Stimulated activated CD4-positive, alpha-beta T cell treated with anti-CD3 and anti-CD28 coated beads, Interleukin-4, amount 100 ng/mL, for 24 hours (primary cell): ENCODE measurements around the gene PODXL.

Experiments
- DNase-seq: peaks from one replicate; pipeline ENCODE4 v3.0.0-alpha.2; 2020

The PODXL gene

DNA sequence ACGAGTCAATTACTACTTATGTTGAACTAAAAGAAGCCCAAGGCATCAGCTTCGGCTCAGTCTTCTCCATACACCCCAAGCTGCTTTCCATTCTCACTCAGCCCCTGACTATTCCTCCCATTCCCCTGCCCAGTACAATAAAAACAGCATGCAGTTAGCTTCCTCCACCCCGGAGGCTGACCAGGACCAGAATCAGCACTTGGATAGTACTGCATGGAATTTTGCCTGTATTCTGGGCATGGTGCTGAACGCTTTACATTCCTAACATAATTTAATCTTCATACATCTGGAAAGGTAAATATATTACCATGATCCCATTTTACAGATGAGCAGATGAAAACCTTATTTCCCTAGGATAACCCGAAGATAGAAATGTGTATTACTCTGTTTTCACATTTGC is 7.5 kb upstream of the PODXL start:
- DNase-seq, result no peak

DNA sequence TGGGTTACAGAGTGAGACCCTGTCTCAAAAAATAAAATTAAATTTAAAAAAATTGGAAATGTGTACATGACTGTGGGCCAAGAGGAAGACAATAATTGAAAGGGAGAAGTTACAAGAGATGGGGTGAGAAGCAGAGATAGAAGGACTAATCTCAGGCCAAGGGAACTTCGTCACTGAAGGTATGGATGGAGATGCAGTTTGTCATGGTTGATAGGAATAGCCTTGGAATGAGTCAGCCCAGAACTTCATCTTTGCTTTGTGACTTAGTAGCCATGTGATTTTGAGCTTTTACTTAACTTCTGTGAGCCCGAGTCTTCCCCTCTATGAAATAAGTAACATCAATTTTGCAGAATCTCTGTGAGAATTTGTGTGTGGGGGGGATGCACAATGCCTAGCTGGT is 6.5 kb upstream of the PODXL start:
- DNase-seq, result no peak

DNA sequence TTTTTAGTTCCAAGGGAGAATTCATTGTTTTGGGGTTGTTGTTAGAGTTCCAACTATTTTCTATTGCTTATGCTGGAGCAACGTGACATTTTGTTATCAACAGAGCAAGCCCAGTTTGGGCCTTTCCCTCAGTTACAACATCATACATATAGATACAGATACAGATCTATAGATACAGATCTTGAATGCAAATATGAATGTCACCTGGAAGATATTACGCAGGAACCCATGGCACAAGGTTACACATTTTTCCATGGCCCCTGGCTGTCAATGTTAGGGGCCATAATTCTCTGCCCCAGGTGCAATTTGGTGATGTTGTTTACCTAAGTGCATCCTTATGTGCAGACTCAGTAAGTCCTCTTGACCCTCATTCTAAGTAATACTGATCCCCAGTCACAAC is 3.6 kb upstream of the PODXL start:
- no peak for DNase-seq

DNA sequence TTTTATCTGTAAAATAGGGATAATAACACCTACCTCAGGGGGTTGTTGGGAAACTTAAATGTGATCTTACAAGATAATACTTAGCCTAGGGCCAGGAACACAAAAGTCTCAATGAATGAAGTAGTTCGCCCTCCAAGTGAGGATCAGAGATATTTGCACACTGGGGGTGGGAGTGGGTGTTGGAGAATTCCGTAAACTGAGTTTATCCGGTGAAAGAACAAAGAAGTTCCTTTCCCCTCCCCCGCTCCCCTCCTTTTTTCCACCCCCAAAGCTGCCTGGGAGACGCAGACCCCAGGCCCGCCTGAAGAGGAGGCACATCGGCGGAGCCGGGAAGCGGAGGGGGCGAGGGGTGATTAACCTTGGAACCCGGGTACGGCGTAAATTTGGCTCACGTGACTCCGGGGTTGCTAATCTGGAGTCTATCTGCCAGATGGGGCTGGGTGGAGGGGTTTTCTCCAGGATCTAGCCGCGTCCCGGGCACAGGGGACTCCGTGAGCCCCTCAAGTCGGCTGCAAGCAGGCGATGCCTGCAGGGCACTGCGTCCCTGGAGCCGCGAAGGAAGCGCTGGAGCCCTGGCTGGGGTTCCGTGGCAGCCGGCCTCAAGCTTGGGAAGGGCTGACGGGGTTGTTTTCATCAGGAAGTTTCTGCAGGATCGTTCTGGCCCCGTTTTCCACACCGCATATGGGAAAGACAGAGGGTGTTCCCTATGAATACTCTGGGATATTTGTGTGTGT is 1.4 kb upstream of the PODXL start:
- DNase-seq, result no peak

DNA sequence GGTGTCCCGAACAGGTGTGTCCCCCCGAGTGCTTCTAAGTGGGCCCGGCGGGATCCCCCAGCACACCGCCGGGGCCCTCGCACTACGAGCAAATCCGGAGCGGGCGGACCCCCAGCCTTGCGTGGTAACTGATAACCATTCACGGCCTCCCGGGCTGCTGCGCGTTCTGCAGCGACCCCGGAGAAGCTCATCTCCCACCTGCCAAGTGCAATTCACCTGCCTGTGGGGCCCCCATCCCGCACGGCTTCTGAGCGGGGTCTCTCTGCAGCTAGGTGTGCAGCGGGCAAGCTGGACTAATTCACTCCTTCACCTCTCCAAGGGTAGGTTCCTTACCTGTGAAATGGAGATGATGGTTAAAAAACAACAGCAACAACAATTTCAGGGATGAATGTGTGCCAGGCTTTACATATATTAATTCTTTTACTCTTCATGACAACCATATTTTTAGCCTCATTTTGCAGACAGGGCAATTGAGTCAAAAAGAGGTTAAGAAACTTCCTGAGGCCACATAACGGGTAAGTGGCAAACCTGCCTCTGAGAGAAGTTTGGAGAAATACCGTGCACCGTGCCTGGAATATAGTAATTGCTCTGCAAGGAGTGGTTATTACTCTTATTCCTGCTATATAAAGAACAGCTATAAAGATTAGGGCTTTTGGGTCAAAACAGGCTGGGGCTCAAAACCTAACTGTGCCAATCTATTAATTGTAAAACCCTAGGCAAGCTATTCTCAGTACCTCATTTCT is 652 bp upstream of the PODXL start:
- no peak for DNase-seq

DNA sequence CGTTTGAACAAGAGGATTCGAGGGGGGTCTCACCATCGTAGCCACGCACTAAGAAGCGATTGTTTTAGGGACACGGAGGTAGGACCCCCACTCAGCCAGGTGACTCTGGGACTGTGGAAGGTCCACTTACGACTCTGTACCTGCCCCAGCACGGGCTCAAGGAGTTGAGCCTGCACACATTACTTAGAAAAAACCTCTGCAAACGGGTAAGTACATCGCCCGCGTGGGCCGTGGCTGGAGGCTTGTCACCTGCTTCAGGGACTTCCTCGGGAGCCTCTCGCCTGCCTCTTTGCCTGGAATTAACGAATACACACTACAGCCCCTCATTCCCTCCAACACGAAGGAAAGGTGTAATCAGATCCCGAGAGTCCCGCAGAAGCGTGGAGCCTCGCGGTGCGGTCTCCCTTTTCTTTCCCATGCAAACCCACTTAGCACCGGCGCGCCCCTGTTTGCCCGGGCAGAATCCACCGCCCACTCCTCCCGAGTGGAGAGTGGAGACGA is 826 bp downstream of the PODXL start:
- no peak for DNase-seq

DNA sequence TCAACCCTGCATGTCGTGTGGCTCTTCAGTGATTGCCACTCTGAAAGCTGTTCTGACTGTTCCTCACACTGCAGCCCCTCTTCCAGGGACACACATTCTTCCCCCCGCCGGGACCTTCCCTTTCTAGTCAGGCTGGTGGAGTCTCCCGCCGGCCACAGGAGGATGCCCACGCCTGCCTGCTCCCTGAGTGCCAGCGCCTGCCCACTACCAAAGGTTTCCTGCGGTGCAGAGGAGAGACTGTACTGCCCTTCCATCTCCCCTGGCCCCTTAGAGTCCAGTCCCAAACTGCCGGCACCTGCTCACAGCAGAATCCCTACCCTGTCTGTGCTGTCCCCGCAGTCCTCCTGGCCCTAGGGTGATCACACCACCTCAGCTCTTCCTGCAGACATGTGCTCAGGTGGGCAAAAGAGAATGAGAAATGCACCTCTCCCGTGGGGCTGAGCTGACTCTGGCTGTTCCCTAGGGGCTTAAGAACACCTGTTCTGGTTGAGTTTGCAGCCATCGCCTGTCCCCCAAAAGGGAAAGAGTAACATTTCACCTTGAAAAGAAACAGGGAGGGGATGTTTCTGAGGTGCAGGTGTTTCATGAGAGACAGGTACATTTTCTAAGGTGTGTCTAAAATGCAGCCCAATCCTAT is 1.4 kb downstream of the PODXL start:
- DNase-seq, result no peak

DNA sequence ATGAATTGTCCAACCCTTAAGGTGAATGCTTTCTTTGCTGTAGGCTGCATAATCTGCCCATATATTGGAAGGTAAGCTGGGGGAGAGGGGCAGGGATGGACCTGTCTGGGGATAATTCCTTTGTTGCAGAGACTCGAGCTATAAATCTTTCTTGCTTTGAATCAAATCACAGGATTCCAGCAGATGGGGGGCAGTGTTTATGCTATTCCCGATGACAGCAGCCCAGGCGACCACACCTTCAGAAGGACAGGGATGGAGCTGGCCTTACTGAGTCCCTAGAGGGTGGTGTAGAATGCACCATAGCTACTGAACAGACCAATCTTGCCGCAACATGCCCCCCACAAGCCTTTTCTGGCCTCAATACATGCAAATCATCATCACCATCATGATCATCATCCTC is 2.5 kb downstream of the PODXL start:
- DNase-seq, result no peak

DNA sequence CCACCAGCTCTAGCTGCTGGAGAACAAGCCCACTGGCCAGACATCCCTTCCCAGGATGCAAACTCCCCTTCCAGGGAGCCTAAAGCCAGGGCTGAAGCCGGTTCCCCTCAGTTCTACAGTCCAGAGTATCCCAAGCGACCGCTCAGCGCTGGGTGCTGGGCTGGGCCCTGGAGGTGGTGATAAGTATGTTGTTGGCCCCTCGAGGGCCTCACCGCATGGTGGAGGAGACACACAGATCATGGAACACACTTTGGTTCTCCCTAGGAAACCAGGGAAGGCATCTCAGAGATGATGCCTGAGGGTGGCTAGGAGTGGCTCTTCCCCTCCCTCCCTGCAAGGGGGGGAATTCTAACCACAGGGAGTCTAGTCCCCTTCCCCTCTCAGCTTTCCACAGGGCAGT is 4.4 kb downstream of the PODXL start:
- no peak for DNase-seq

DNA sequence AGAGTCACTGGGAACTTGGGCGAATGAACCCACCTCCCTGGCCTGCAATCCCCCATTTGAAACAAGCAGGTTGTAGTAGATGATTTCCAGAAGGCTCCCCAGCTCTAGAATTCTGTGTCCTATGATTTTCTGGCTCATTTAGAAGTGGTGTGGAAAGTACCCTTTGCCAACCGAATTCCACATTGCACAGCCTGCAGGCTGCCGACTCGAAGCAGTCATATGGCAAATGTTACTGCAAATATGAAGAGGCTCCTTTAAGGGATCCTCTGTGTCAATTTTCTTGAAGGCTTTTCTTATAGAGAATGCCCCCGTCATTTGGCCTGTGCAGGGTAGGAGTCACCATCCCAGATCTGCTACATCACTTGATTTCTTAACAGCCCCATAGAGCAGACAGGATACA is 5.6 kb downstream of the PODXL start:
- DNase-seq, result no peak

DNA sequence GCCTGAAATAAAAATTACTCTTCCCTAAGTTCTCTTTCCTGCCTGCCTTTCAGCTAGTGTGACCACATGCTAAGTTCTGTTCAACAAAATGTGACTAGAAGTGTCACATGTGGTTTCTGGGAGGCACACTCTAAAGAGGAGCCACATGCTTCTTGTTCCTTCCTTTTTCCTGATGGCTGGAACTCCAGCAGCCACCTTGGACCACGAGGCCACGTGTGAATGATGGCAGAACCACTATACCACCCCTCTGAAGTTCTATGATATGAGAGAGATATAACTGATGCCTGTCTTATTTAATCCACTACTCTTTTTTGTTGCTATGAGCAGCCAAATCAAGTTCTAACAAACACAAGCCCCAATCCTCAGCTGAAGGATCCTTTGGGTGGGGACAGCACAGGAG is 8.1 kb downstream of the PODXL start:
- no peak for DNase-seq

DNA sequence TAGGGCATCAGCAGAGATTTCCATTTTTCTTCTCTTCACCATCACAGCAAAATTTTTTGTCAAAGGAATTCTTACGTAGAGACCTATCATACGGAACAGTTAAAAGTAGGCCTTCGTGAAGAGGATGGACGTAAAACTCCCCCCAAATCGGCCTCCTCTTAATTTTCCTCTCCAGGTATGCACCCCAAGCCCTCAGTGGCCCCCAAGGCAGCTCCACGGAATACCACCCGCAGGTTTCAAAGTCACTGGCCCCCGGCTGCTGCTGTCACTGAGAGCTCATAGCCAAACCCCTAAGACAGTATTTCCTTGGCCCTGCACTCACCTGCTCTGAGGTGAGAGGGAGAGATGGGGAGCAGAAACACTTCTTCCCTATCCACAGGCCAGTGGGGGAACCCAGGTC is 8.8 kb downstream of the PODXL start:
- no peak for DNase-seq

DNA sequence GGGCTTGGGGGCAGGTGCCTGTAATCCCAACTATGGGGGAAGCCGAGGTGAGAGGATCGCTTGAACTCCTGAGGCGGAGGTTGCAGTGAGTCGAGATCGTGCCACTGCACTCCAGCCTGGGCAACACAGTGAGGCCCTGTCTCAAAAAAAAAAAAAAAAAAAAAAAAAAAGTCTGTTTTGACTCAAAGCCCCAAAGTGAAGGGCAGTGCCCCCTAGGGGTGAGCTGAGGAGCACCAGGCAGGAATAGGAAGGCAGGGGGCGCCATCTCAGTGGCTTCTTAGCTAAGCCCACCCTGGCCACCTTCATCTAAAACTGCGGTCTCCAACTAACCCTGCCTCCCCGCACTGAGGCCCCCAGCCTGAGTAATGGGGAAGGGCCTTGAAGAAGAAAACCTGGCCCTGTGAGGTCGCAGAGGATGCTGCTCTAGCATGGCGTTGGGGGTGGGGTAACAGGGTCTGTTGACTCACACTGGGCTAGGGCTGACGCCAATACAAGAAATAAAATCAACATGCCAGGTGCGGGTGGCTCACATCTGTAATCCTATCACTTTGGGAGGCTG is 9.8 kb downstream of the PODXL start:
- DNase-seq, result peak; percentile 45

DNA sequence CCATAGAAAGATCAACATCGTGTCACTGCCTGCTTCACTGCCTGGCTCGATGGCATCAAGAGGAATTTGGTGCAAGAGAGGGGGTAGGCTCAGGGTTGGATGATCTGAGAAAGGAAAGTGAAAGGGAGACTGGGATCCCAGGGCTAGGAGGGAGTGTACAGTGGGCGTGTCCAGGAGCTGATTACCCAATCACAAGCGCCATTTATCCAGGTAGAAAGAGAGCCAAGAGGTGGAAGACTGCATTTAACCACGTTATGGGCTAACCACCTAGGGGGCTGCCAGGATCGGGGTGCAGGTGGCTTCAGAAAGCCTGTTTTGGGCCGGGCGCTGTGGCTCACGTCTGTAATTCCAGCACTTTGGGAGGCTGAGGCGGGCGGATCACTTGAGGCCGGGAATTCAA is 10.3 kb downstream of the PODXL start:
- DNase-seq, result no peak

DNA sequence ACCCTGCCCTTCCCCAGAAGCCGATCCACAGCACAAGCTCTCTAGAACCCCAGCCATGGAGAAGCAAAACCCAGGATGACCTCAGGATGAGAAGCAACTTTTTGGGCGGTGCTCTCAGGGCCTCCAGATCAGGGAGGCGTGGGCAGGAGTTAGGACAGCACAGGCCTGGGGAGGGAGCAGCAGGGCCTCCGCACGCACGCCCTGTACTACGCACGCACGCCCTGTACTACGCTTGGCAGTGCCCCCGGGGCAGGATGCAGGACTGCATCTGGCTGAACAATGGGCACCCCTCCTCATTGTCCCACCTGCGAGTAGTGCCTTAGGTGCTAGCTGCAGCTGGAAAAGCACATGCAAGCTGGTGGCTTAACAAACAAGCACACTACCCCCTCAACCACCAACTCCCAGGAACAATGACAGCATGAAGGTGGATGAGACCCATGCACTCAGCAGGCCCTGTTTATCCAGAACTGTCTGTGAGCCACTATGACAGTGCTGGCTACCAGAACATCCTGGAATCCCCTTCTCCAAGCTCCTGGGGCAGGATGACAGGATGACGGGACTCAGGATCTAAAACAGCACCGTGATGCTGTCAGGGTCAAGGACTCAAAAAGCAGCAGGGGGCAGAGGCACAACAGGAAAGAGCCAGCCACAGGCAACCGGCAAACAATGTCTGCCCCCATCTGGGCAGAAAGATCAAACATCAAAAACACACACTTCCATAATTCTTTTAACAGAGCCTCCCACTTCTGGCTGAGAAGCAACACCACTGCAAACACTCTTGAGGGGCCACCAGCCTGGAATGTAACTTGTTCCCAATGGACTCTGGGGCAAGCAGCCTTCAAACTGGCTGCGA is 11.8 kb downstream of the PODXL start:
- no peak for DNase-seq

DNA sequence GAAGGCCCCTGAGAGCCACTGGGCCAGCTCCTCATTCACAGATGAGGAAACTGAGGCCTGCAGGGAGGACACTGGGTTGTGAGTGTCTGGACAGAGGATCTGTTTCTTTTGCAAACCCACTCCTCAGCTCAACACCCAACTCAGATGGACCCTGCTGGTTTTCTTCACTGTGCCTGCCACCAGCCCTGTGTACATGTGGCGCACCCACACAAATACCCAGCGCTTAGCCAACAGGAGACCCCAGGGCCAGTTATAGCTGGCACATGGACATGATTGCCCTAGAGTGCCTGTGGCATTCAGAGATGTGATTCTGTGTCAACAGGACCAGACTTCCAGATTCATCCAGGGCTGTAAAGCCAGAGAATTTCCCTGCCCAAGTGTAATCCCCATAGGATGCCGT is 12.4 kb downstream of the PODXL start:
- DNase-seq, result no peak

DNA sequence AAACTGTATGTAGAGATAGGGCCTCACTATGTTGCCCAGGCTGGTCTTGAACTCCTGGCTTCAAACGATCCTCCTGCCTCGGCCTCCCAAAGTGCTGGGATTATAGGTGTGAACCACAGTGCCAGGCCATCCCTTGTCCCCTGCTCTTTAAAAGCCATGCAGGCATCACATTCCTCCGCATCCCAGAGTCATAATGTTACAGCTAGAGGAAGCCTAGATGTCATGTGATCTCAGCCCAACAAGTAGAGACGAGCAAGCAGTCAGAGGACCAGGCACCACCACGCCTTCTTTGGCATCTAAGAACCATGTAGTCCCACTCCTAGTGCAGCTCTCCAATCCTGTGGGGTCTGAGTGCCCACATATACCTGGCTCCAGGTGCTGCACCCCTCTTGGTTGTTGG is 13.1 kb downstream of the PODXL start:
- DNase-seq, result no peak

DNA sequence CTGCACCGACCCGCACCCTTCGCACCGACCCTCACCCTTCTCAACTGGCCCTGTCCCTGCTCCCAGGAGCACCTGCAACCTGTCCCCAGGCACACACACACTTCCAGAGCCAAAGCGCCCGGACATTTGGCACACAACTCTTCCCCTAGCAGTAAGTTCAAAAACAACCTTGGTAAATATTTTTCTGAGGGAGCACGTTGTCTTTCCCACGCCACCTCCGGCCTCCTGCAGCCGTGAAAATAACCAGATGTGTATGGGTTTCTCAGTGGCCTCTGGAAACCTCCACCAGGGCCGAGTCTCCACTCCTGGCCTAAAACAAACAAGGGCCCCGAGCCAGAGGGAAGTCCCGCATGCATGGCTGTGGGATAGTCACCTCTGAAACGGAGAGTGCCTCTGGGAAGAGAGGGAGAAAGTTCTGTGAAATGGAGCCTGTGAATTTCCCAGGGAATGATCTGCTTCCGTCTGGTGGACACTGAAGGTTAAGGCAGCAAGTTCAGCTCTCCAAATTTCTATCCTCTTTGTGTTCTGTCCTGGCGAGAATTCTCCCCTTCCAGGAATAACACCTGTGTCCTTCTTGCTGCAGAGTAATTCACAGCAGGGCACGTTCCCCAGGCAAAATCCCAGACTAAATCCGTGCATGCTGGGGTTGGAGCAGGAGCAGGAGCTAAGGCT is 15.8 kb downstream of the PODXL start:
- DNase-seq, result no peak

DNA sequence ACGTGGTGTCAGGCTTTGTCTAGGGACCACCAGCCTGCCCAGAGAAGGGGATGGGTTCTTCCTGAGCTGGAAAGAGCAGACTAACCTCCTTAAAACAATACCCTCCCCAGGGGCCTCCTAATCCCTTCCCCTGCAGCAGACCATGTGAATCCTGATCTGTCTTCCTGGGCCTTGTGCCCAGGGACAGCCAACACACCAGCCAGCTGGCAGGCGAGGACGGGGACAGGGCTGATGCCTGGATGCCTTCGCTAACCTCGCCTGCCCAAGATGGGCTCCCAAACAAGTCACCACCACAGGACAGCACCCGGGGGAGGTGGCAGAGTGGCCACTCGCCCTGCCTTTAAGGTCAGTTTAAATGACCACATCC is 17.6 kb downstream of the PODXL start:
- no peak for DNase-seq

DNA sequence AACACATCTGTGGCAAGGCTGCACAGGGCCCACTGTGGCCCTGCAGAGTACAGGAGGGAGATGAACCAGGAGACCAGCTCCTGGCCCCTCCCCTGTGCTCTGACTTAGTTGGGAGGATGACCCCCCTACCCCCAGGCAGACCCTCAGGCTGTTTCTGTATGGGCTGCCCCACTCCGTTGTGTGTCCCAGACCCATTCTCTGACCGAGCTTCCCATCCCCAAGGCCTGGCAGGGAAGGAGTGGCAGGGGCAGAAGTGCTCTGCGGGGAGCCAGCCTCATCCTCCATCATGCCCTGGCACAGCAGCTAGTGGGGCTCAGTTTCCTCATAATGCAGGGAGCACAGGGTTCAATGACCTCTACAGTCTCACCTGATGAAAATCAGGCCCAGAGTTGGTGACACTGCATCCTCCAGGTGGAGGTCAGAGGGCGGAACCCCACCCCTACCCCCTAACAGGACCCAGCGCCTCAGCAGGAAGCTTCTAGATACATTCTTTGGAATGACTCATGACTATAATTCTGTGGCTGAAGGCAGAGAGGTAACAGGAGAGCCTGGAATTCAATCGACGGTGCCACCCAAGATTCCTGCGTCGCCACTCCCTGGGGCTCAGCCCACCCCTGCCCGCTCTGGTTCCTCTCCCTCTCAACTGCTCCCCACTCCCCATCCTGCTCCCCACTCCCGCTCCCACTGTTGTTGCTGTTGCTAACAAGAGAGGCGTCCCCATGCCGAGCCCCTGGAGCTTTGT is 18.2 kb downstream of the PODXL start:
- DNase-seq, result no peak

DNA sequence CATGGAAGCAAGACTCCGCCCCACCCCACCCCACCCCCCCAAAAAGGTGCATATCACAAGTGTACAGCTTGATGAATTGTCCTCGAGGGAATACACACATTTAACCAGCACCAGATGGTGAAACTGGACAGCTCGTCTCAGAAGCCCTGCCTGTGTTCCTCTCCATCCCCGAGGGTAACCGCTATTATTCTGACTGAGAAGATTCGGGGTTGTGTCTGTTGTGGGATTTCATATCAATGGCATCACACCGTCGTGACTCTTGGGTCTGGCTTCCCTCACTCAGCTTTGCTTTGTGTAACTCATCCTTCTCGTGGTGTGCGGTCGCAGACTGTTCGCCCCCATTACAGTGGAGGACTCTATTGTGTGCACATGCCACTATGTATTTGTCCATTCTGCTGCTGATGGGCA is 18.9 kb downstream of the PODXL start:
- DNase-seq, result no peak
